ENCODE results near the gene IL17RA. TPM values are rescaled to one million over a fixed set of nuclear protein-coding genes. Genes with fewer than 3 reads are reported as not detected.

Gene IL17RA
- 2.9 and 3.7 TPM in 2 replicates for total RNA-seq (ENCODE audit: low replicate concordance)

DNA sequence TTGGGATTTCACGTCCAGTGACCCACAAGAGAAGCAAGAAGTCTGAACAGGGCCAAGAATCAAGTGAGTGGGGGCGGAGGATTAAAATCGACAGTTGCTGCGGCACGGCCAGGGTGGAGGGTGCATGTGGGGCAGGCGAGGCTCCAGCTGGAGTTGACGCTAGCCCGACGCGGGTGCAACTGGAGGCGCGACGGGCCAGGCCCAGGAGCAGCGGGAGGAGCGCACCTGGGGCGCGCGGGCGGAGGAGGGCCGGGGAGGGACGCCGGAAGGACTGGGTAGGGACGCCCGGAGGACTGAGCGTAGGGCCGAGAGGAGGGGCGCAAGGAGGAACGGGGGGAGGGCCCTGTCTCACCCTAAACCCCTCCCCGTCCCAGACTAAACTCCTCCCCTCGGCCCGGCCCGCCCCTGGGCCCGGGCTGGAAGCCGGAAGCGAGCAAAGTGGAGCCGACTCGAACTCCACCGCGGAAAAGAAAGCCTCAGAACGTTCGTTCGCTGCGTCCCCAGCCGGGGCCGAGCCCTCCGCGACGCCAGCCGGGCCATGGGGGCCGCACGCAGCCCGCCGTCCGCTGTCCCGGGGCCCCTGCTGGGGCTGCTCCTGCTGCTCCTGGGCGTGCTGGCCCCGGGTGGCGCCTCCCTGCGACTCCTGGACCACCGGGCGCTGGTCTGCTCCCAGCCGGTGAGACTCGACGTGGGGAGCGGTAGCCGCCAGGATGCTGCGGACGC is at the start of gene IL17RA:
IL17RA (plus strand) TSS at position 447 of the 723 bp plus-strand sequence; CDS start at position 539, 92 bp downstream.

DNA sequence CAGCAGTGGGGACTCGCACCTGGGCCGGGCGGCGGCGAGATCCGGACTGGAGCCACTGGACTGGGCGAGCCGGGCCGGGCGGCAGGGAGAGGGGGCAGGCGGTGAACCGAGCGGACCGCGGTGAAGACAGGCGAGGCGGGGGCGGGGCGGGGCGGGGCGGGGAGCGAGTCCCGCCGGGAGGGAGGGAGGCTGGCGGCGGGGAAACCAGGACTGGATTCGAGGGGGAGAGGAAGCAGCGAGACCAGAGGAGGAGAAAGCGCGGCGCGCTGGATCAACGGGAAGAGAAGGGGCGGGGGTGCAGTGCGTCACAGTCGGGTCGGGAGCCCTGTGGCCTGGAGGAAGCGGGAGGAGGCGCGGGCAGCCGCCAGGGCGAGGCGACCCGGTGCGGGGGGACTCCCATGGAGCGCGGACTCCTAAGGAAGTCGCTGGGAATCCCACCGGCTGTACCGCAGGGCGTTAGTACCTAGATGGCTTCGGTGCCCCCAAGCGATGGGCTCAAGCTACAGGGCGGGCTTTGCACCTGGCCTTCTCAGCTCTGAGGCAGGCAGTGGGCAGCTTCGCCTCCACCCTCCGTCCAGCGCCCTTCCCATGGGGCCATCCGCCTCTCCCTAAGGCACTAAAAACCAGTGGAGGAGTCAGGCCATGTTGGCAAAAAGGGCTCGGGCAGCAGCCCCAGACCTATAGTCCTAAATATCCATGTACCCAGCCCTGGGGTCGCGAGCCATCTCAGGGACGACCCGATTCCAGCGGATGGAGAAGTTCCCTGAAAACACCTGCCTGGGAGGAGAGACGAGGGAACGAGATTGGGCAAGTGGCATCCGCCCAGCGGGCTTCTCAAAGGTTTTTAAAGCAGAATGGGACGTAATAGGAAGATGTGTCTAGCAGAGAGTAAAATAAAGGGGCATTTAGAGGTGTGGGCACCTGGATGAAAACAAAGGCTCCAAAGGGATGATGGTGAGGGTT is 36.7 kb downstream of the IL17RA start, which contains the start of gene TMEM121B:
TMEM121B (minus strand) TSS at position 128 of the 963 bp plus-strand sequence. CDS start 233 bp downstream, outside the sequence.

DNA sequence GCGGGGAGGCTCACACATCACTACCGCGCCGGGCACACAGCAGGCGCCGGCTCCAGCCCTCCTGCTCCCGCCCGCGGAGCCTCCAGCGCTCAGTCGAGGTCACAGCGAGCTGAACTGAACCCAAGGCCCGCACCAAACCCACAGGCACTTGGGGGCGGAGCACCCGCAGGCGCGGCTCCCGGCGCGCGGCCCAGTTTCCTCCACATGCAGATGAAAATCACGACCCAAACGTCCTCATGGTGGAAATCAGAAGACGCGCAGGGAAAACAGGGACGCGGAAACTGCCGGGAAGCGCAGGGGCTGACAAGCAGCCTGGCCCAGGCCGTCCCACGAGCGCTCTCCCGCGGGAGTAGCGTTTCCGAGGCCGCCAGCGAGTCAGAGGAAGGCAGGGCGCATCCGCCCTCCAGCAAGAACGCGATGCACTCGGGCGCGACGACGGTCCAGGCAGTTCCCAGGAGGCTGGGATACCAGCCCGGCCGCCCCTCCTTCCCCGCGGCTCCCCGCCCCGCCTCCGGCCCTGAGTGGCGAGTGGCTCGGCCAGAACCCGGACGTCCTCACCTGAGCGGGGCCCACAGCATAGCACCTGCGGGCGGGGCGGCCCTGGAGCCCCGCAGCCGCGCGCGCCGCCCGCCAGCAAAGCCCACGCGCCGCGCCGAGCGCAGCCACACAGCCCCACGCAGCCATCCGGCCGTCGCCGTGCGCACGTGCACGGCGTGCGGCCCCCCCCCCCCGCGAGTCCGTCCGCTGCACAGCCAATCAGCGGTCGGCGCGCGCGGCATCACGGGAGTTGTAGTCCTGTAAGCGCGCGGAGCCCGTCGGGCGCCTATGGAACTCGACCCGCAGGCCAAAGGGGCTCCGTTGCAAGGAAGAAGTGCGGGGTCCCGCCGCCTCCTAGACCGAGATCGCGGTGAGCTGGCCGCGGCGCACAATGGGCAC is 74.0 kb downstream of the IL17RA start, which contains the start of gene HDHD5:
HDHD5 (minus strand) TSS at position 710 of the 936 bp plus-strand sequence; CDS start at position 684, 26 bp downstream.

Other genes with a start within 250 kb of the IL17RA start
- not detected in 2 replicates for gene GAB4, start 76.8 kb upstream of the IL17RA start, total RNA-seq (ENCODE audit: low replicate concordance)
- 0.08 TPM in 1 of 2 replicates, not detected in the other for gene TMEM121B, start 36.4 kb downstream of the IL17RA start, total RNA-seq (ENCODE audit: low replicate concordance)
- 21.2 and 39.7 TPM in 2 replicates for gene HDHD5, start 74.3 kb downstream of the IL17RA start, total RNA-seq (ENCODE audit: low replicate concordance)
- 1.8 and 2.5 TPM in 2 replicates for gene ADA2, start 134.4 kb downstream of the IL17RA start, total RNA-seq (ENCODE audit: low replicate concordance)